GM12878 (cell line): ENCODE data around the gene SLC25A47. TPM values are rescaled to one million over a fixed set of nuclear protein-coding genes. Genes with fewer than 3 reads are reported as not detected.

ENCODE experiments used
- DPF2 ChIP-seq: fragments of 450-650 bp; IDR thresholded peaks from 2 replicates; pipeline ENCODE4 v1.6.1; 2017; ENCODE audit warnings: mild to moderate bottlenecking
- E4F1 ChIP-seq: fragments of 450-650 bp; IDR thresholded peaks from 2 replicates; pipeline ENCODE4 v1.6.1; 2018; ENCODE audit warnings: borderline replicate concordance, mild to moderate bottlenecking; ENCODE audit not compliant: partially characterized antibody
- GATAD2B ChIP-seq: fragments of 450-650 bp; conservative IDR thresholded peaks from 2 replicates; pipeline ENCODE4 v1.6.1; 2017; ENCODE audit warnings: low read depth, mild to moderate bottlenecking, moderate library complexity
- IKZF2 ChIP-seq, 2 experiments: fragments of 450-650 bp; IDR thresholded peaks; 2 replicates each; pipeline ENCODE4 v1.6.1; 2017; ENCODE audit warnings: mild to moderate bottlenecking in 2 of 2, moderate library complexity in 2 of 2
- POLR2AphosphoS5 ChIP-seq: IDR thresholded peaks from 2 replicates; pipeline ENCODE4 v1.6.1; 2011; ENCODE audit warnings: mild to moderate bottlenecking, low read length, inconsistent platforms
- RBBP5 ChIP-seq: fragments of 200-600 bp; sonication (generic); conservative IDR thresholded peaks from 2 replicates; pipeline ENCODE4 v1.6.1; 2016
- ZNF217 ChIP-seq: fragments of 450-650 bp; IDR thresholded peaks from 2 replicates; pipeline ENCODE4 v1.6.1; 2017; ENCODE audit warnings: antibody characterized with exemption, mild to moderate bottlenecking
- ZSCAN29 ChIP-seq: fragments of 450-650 bp; IDR thresholded peaks from 2 replicates; pipeline ENCODE4 v1.6.1; 2017; ENCODE audit warnings: mild to moderate bottlenecking, moderate library complexity
- polyA plus RNA-seq, 11 experiments: library from polyadenylated mRNA; depleted of rRNA in 4 of 11; unstranded in 6 of 11; stranded (reverse) in 5 of 11; fragments of >200 nt; fragmentation: Nextera tagmentation in 4 of 11; fragmentation: Illumina TruSeq in 1 of 11; extraction: Ambion mirVana in 4 of 11; extraction: Trizol in 1 of 11; gene quantifications; 1 replicate in 1 of 11; 2 replicates in 10 of 11; pipeline versions ENCODE4 v1.2.1 to v1.2.3, GENCODE V29; 2011 to 2016; ENCODE audit warnings: inconsistent platforms in 2 of 11, missing spikeins in 2 of 11, low read depth in 1 of 11
- total RNA-seq, 4 experiments: library from RNA; depleted of rRNA in 3 of 4; stranded (reverse); fragments of >200 nt in 3 of 4; fragmentation: Illumina TruSeq in 1 of 4; extraction: Trizol in 1 of 4; gene quantifications; 2 replicates each; pipeline versions ENCODE4 v1.2.1 to v1.2.3, GENCODE V29; 2013 to 2021
- TF ChIP-seq, protein P1 (sequence below): fragments of 450-650 bp; IDR thresholded peaks from 2 replicates; pipeline ENCODE4 v1.6.1; 2017; ENCODE audit warnings: borderline replicate concordance
- TF ChIP-seq, protein P2 (sequence below): fragments of 450-650 bp; formaldehyde crosslinking; IDR thresholded peaks from 2 replicates; pipeline ENCODE4 v1.4.0; 2022; ENCODE audit warnings: mild to moderate bottlenecking, moderate library complexity
- TF ChIP-seq, protein P3 (sequence below): fragments of 450-650 bp; IDR thresholded peaks from 2 replicates; pipeline ENCODE4 v1.6.1; 2018; ENCODE audit warnings: mild to moderate bottlenecking, low read depth, moderate library complexity; ENCODE audit not compliant: partially characterized antibody
- TF ChIP-seq, protein P4 (sequence below): fragments of 450-650 bp; IDR thresholded peaks from 2 replicates; pipeline ENCODE4 v1.6.1; 2016; ENCODE audit warnings: mild to moderate bottlenecking, moderate library complexity, borderline replicate concordance

Gene SLC25A47
- total and polyA plus RNA-seq, 10 of the 15 experiments (the other 5 are each of a cell fraction or from before 2014, with no cell fraction given): 0.14 TPM; not detected in 9

- TF ChIP-seq, protein P1, sequence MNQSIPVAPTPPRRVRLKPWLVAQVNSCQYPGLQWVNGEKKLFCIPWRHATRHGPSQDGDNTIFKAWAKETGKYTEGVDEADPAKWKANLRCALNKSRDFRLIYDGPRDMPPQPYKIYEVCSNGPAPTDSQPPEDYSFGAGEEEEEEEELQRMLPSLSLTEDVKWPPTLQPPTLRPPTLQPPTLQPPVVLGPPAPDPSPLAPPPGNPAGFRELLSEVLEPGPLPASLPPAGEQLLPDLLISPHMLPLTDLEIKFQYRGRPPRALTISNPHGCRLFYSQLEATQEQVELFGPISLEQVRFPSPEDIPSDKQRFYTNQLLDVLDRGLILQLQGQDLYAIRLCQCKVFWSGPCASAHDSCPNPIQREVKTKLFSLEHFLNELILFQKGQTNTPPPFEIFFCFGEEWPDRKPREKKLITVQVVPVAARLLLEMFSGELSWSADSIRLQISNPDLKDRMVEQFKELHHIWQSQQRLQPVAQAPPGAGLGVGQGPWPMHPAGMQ: no peak
- TF ChIP-seq IKZF2 (IDR thresholded peaks at IDR 0.05): 0 out of 4 replicates have a peak, but pooled peaks of 1 of the 2 experiments have one; percentile 21
- no peak for TF ChIP-seq RBBP5
- no peak for TF ChIP-seq ZNF217
- TF ChIP-seq, protein P2, sequence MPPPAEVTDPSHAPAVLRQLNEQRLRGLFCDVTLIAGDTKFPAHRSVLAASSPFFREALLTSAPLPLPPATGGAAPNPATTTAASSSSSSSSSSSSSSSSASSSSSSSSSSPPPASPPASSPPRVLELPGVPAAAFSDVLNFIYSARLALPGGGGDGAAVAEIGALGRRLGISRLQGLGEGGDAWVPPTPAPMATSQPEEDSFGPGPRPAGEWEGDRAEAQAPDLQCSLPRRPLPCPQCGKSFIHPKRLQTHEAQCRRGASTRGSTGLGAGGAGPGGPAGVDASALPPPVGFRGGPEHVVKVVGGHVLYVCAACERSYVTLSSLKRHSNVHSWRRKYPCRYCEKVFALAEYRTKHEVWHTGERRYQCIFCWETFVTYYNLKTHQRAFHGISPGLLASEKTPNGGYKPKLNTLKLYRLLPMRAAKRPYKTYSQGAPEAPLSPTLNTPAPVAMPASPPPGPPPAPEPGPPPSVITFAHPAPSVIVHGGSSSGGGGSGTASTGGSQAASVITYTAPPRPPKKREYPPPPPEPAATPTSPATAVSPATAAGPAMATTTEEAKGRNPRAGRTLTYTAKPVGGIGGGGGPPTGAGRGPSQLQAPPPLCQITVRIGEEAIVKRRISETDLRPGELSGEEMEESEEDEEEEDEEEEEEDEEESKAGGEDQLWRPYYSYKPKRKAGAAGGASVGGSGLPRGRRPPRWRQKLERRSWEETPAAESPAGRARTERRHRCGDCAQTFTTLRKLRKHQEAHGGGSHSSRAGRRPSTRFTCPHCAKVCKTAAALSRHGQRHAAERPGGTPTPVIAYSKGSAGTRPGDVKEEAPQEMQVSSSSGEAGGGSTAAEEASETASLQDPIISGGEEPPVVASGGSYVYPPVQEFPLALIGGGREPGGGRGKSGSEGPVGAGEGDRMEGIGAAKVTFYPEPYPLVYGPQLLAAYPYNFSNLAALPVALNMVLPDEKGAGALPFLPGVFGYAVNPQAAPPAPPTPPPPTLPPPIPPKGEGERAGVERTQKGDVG: no peak
- TF ChIP-seq, protein P3, sequence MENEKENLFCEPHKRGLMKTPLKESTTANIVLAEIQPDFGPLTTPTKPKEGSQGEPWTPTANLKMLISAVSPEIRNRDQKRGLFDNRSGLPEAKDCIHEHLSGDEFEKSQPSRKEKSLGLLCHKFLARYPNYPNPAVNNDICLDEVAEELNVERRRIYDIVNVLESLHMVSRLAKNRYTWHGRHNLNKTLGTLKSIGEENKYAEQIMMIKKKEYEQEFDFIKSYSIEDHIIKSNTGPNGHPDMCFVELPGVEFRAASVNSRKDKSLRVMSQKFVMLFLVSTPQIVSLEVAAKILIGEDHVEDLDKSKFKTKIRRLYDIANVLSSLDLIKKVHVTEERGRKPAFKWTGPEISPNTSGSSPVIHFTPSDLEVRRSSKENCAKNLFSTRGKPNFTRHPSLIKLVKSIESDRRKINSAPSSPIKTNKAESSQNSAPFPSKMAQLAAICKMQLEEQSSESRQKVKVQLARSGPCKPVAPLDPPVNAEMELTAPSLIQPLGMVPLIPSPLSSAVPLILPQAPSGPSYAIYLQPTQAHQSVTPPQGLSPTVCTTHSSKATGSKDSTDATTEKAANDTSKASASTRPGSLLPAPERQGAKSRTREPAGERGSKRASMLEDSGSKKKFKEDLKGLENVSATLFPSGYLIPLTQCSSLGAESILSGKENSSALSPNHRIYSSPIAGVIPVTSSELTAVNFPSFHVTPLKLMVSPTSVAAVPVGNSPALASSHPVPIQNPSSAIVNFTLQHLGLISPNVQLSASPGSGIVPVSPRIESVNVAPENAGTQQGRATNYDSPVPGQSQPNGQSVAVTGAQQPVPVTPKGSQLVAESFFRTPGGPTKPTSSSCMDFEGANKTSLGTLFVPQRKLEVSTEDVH: peak; percentile 22
- 0 out of 2 replicates have a peak, but pooled peaks have one; percentile 67 for TF ChIP-seq DPF2
- peak; percentile 52 for TF ChIP-seq GATAD2B
- TF ChIP-seq, protein P4, sequence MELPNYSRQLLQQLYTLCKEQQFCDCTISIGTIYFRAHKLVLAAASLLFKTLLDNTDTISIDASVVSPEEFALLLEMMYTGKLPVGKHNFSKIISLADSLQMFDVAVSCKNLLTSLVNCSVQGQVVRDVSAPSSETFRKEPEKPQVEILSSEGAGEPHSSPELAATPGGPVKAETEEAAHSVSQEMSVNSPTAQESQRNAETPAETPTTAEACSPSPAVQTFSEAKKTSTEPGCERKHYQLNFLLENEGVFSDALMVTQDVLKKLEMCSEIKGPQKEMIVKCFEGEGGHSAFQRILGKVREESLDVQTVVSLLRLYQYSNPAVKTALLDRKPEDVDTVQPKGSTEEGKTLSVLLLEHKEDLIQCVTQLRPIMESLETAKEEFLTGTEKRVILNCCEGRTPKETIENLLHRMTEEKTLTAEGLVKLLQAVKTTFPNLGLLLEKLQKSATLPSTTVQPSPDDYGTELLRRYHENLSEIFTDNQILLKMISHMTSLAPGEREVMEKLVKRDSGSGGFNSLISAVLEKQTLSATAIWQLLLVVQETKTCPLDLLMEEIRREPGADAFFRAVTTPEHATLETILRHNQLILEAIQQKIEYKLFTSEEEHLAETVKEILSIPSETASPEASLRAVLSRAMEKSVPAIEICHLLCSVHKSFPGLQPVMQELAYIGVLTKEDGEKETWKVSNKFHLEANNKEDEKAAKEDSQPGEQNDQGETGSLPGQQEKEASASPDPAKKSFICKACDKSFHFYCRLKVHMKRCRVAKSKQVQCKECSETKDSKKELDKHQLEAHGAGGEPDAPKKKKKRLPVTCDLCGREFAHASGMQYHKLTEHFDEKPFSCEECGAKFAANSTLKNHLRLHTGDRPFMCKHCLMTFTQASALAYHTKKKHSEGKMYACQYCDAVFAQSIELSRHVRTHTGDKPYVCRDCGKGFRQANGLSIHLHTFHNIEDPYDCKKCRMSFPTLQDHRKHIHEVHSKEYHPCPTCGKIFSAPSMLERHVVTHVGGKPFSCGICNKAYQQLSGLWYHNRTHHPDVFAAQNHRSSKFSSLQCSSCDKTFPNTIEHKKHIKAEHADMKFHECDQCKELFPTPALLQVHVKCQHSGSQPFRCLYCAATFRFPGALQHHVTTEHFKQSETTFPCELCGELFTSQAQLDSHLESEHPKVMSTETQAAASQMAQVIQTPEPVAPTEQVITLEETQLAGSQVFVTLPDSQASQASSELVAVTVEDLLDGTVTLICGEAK: peak; percentile 99
- TF ChIP-seq ZSCAN29: peak; percentile 16; the same call in 1 of the 2 replicates
- peak; percentile 49 for TF ChIP-seq E4F1
- peak; percentile 92 for TF ChIP-seq POLR2AphosphoS5
These were observed 53.0 kb downstream of the SLC25A47 start, which contains the start of gene WDR25 (continued) for GRCh38 chr14:100375963-100376735.
